A549 (cell line): ENCODE measurements around the gene CDC73. TPM values are rescaled to one million over a fixed set of nuclear protein-coding genes. Genes with fewer than 3 reads are reported as not detected.

Source experiments
- ATAC-seq, 2 experiments: fragments of 200-7000 bp in 1 of 2; fragments of >200 bp in 1 of 2; cut with Nextera tagmentation in 1 of 2; cut with Tn5 transposase in 1 of 2; 3 replicates each; pipeline versions ENCODE4 v1.8.0 to v1.9.1; 2018 to 2020; ENCODE audit warnings: mild to moderate bottlenecking in 1 of 2, moderate library complexity in 1 of 2
- CTCF ChIA-PET: fragments of 300-600 bp; sonication (Branson Sonifier 250); formaldehyde crosslinking; extraction: SDS; loops from one replicate; lab custom pipeline; 2021; ENCODE audit warnings: antibody characterized with exemption, inconsistent platforms; lab: Yijun Ruan, JAX
- POLR2A ChIA-PET: fragments of 350-600 bp; formaldehyde crosslinking; extraction: SDS; loops from one replicate; lab custom pipeline; 2021; ENCODE audit warnings: antibody characterized with exemption, inconsistent platforms; lab: Yijun Ruan, JAX
- DNase-seq, 2 experiments: peaks; one replicate each; pipeline versions ENCODE4 v3.0.0 to v3.0.0-alpha.2; 2011 to 2016; ENCODE audit warnings: low read depth in 1 of 2, low spot score in 1 of 2
- FAIRE-seq: peaks from 2 replicates; lab custom pipeline; 2011; peaks lifted over from hg19 to GRCh38; lab: Jason Lieb, UNC
- H3K27ac ChIP-seq, 2 experiments: fragments of >200 bp; sonication (Bioruptor Twin); formaldehyde crosslinking; 3 replicates each; pipeline ENCODE4 v1.5.1; 2016 to 2017
- H3K4me1 ChIP-seq: fragments of >200 bp; sonication (Bioruptor Twin); formaldehyde crosslinking; 3 replicates; pipeline ENCODE4 v1.6.1; 2016
- H3K4me2 ChIP-seq: fragments of >200 bp; sonication (Bioruptor Twin); formaldehyde crosslinking; 3 replicates; pipeline ENCODE4 v1.6.1; 2016
- H3K4me3 ChIP-seq: fragments of >200 bp; sonication (Bioruptor Twin); formaldehyde crosslinking; 3 replicates; pipeline ENCODE4 v1.5.1; 2016
- H3K9me3 ChIP-seq: fragments of >200 bp; sonication (Bioruptor Twin); formaldehyde crosslinking; 3 replicates; pipeline ENCODE4 v1.6.1; 2016
- CBX2 ChIP-seq: fragments of 200-600 bp; sonication (generic); IDR thresholded peaks from 2 replicates; pipeline ENCODE4 v1.6.1; 2016; ENCODE audit warnings: low read depth, mild to moderate bottlenecking, borderline replicate concordance
- CEBPB ChIP-seq, 2 experiments: fragments of >200 bp in 1 of 2; sonication (Bioruptor Twin) in 1 of 2; formaldehyde crosslinking in 1 of 2; IDR thresholded peaks; 2 replicates each; pipeline ENCODE4 v1.6.1; 2012 to 2016
- CHD2 ChIP-seq: fragments of 150-350 bp; IDR thresholded peaks from 2 replicates; pipeline ENCODE4 v1.6.1; 2014; ENCODE audit warnings: low read length; ENCODE audit not compliant: partially characterized antibody
- EP300 ChIP-seq, 2 experiments: fragments of >200 bp; sonication (Bioruptor Twin); formaldehyde crosslinking; IDR thresholded peaks; 2 replicates in 1 of 2; 3 replicates in 1 of 2; pipeline ENCODE4 v1.6.1; 2016 to 2017
- ESRRA ChIP-seq: fragments of 150-350 bp; IDR thresholded peaks from 2 replicates; pipeline ENCODE4 v1.6.1; 2014; ENCODE audit warnings: mild to moderate bottlenecking, low read length, borderline replicate concordance
- FOSB ChIP-seq: fragments of 250-450 bp; sonication (Bioruptor Pico); IDR thresholded peaks from 2 replicates; pipeline ENCODE4 v1.5.0; 2020; ENCODE audit warnings: mild to moderate bottlenecking, moderate library complexity
- FOXS1 ChIP-seq: fragments of 250-450 bp; sonication (Bioruptor Pico); IDR thresholded peaks from 2 replicates; pipeline ENCODE4 v1.5.0; 2020; ENCODE audit warnings: mild to moderate bottlenecking, moderate library complexity
- GATA3 ChIP-seq: IDR thresholded peaks from 2 replicates; pipeline ENCODE4 v1.6.1; 2012; ENCODE audit warnings: borderline replicate concordance
- HEYL ChIP-seq: fragments of 250-450 bp; sonication (Bioruptor Pico); IDR thresholded peaks from 2 replicates; pipeline ENCODE4 v1.8.0; 2021; ENCODE audit warnings: mild to moderate bottlenecking, moderate library complexity
- HOXB5 ChIP-seq: fragments of 250-450 bp; sonication (Bioruptor Pico); IDR thresholded peaks from 2 replicates; pipeline ENCODE4 v1.5.0; 2020; ENCODE audit warnings: mild to moderate bottlenecking, moderate library complexity
- JUNB ChIP-seq: fragments of >200 bp; sonication (Bioruptor Twin); formaldehyde crosslinking; IDR thresholded peaks from 2 replicates; pipeline ENCODE4 v1.6.1; 2016
- KDM5A ChIP-seq: fragments of 200-600 bp; sonication (generic); IDR thresholded peaks from 2 replicates; pipeline ENCODE4 v1.6.1; 2016; ENCODE audit warnings: antibody characterized with exemption, mild to moderate bottlenecking
- MAZ ChIP-seq: fragments of 150-350 bp; IDR thresholded peaks from 2 replicates; pipeline ENCODE4 v1.6.1; 2014; ENCODE audit warnings: antibody characterized with exemption, low read depth, low read length, borderline replicate concordance
- RAD21 ChIP-seq, 2 experiments: fragments of >200 bp in 1 of 2; sonication (Bioruptor Twin) in 1 of 2; formaldehyde crosslinking in 1 of 2; IDR thresholded peaks in 1 of 2; conservative IDR thresholded peaks in 1 of 2; 2 replicates in 1 of 2; 3 replicates in 1 of 2; pipeline ENCODE4 v1.6.1; 2012 to 2018; ENCODE audit warnings: inconsistent platforms in 1 of 2
- RNF2 ChIP-seq: fragments of 200-600 bp; sonication (generic); IDR thresholded peaks from 2 replicates; pipeline ENCODE4 v1.6.1; 2016; ENCODE audit warnings: low read depth, mild to moderate bottlenecking, antibody characterized with exemption, moderate library complexity, borderline replicate concordance
- SMC3 ChIP-seq: fragments of >200 bp; sonication (Bioruptor Twin); formaldehyde crosslinking; IDR thresholded peaks from 3 replicates; pipeline ENCODE4 v1.6.1; 2018; ENCODE audit warnings: inconsistent platforms
- ZC3H11A ChIP-seq: fragments of 450-650 bp; IDR thresholded peaks from 2 replicates; pipeline ENCODE4 v1.6.1; 2014; ENCODE audit warnings: antibody characterized with exemption, mild to moderate bottlenecking
- ZSCAN20 ChIP-seq: fragments of 250-450 bp; sonication (Bioruptor Pico); IDR thresholded peaks from 2 replicates; pipeline ENCODE4 v1.8.0; 2022; ENCODE audit warnings: mild to moderate bottlenecking, moderate library complexity
- WGBS: methylation state at CpG from one replicate; pipeline ENCODE4 v1.1.6; 2017; ENCODE audit errors: missing lambda C conversion rate; 5-methylcytosine and 5-hydroxymethylcytosine counted together
- polyA plus RNA-seq, 4 experiments: library from polyadenylated mRNA; depleted of rRNA in 3 of 4; stranded (reverse); fragments of >200 nt; fragmentation: RNase III in 1 of 4; extraction: RNeasy Plus Mini Kit Qiagen cat#74134 plus additional on column Dnase treatment in 1 of 4; gene quantifications; 2 replicates in 3 of 4; 3 replicates in 1 of 4; pipeline ENCODE4 v1.2.3, GENCODE V29; 2011 to 2017
- TF ChIP-seq, protein P1 (sequence below): fragments of >200 bp; sonication (Bioruptor Twin); formaldehyde crosslinking; IDR thresholded peaks from 3 replicates; pipeline ENCODE4 v1.6.1; 2016
- TF ChIP-seq, protein P2 (sequence below): IDR thresholded peaks from 2 replicates; pipeline ENCODE4 v1.6.1; 2012; ENCODE audit warnings: low read depth, borderline replicate concordance
- TF ChIP-seq, protein P3 (sequence below): IDR thresholded peaks from 2 replicates; pipeline ENCODE4 v1.6.1; 2012
- TF ChIP-seq, protein P4 (sequence below): fragments of >200 bp; sonication (Bioruptor Twin); formaldehyde crosslinking; IDR thresholded peaks from 3 replicates; pipeline ENCODE4 v1.5.1; 2016
- TF ChIP-seq, protein P5 (sequence below): fragments of >200 bp; sonication (Bioruptor Twin); formaldehyde crosslinking; IDR thresholded peaks from 2 replicates; pipeline ENCODE4 v1.6.1; 2016

The CDC73 gene
- polyA plus RNA-seq, 2 of the 4 experiments (the other 2 are of a cell fraction), result 42.2 to 77.9 TPM

GRCh38 chr1:193090865-193091264 lies 31.0 kb upstream of the CDC73 start:
- DNase-seq (no peak), ATAC-seq (no peak), FAIRE-seq (no peak)
- ChIA-PET POLR2A (interaction anchor here (1.0 kb wide), 1 partner anchor 15 kb away, joined by 3 read pairs; the partner anchor contains the start of gene GLRX2), CTCF (interaction anchor here (1.9 kb wide), 1 partner anchor 31 kb away, joined by 4 read pairs; the partner anchor contains the start of gene CDC73)
- no peaks in the 10 kb centered on the region for H3K9me3 ChIP-seq
- 52% methylated on average over 1 of the region's 1 CpG for WGBS
- H3K4me3 ChIP-seq, result no peak overlapping the region
- no peaks in the 10 kb centered on the region for H3K4me1 ChIP-seq
- TF ChIP-seq, protein P1, sequence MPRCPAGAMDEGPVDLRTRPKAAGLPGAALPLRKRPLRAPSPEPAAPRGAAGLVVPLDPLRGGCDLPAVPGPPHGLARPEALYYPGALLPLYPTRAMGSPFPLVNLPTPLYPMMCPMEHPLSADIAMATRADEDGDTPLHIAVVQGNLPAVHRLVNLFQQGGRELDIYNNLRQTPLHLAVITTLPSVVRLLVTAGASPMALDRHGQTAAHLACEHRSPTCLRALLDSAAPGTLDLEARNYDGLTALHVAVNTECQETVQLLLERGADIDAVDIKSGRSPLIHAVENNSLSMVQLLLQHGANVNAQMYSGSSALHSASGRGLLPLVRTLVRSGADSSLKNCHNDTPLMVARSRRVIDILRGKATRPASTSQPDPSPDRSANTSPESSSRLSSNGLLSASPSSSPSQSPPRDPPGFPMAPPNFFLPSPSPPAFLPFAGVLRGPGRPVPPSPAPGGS, result no peak
- TF ChIP-seq HOXB5 (CRISPR knock-in tag), result no peak
- TF ChIP-seq FOXS1 (CRISPR knock-in tag), result no peak
- TF ChIP-seq EP300 (IDR thresholded peaks at IDR 0.05), result no peak
- no peak for TF ChIP-seq HEYL (CRISPR knock-in tag)
- TF ChIP-seq, protein P2, sequence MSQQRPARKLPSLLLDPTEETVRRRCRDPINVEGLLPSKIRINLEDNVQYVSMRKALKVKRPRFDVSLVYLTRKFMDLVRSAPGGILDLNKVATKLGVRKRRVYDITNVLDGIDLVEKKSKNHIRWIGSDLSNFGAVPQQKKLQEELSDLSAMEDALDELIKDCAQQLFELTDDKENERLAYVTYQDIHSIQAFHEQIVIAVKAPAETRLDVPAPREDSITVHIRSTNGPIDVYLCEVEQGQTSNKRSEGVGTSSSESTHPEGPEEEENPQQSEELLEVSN, result no peak
- TF ChIP-seq ESRRA, result no peak
- TF ChIP-seq GATA3, result no peak
- no peak for TF ChIP-seq MAZ
- TF ChIP-seq ZSCAN20, result no peak
- no peak overlapping the region for H3K27ac ChIP-seq
- no peak overlapping the region for H3K4me2 ChIP-seq

- Histone ChIP-seq H3K9me3 (no peaks in the 10 kb centered on the region), H3K4me2 (no peak overlapping the region), H3K4me1 (no peaks in the 10 kb centered on the region)
- 92% methylated on average over 11 of the region's 11 CpGs for WGBS
- DNase-seq, result no peak
- TF ChIP-seq ZC3H11A, result no peak
- TF ChIP-seq EP300 (IDR thresholded peaks at IDR 0.05), result no peak
- no peak for TF ChIP-seq KDM5A
- no peak for TF ChIP-seq RNF2
- TF ChIP-seq, all 56 proteins: peak for 0
- Histone ChIP-seq H3K27ac (no peak overlapping the region), H3K4me3 (no peak overlapping the region)
- ChIA-PET CTCF (interaction anchor here (1.2 to 2.1 kb wide), 3 partner anchors 10 to 49 kb away, joined by 3 to 6 read pairs (median 4); no protein-coding TSS in a partner anchor), POLR2A (no interaction called here)
- no peak for ATAC-seq
- FAIRE-seq, result no peak
Observed at GRCh38 chr1:193094112-193094511, 27.7 kb upstream of the CDC73 start.

DNA sequence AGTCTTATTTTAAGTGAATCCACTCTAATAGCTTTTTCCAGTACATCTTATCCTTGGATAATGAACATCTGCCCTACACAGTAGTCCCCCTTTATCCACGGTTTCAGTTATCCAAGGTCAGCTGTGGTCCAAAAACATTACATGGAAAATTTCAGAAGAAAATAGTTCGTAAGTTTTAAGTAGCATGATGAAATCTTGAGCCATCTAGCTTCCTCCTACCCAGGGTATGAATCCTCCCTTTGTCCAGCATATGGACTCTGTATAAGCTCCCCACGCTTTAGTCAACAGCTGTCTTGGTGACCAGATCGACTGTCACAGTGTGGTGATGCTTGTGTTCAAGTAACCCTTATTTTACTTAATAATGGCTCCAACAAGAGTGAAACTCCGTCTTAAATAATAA lies 19.2 kb upstream of the CDC73 start:
- CTCF ChIA-PET, result interaction anchor here (0.5 to 7.3 kb wide), 3 partner anchors 20 to 41 kb away, joined by 3 to 66 read pairs (median 6); partner anchors contain the start of gene CDC73
- no peak for TF ChIP-seq CHD2
- TF ChIP-seq, protein P3, sequence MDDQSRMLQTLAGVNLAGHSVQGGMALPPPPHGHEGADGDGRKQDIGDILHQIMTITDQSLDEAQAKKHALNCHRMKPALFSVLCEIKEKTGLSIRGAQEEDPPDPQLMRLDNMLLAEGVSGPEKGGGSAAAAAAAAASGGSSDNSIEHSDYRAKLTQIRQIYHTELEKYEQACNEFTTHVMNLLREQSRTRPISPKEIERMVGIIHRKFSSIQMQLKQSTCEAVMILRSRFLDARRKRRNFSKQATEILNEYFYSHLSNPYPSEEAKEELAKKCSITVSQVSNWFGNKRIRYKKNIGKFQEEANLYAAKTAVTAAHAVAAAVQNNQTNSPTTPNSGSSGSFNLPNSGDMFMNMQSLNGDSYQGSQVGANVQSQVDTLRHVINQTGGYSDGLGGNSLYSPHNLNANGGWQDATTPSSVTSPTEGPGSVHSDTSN, result no peak
- no peak for TF ChIP-seq CEBPB (IDR thresholded peaks at IDR 0.05)
- no peak for TF ChIP-seq RAD21 (conservative IDR thresholded peaks at IDR 0.05 in 1 of 2, IDR thresholded peaks at IDR 0.05 in 1 of 2)
- TF ChIP-seq, protein P4, sequence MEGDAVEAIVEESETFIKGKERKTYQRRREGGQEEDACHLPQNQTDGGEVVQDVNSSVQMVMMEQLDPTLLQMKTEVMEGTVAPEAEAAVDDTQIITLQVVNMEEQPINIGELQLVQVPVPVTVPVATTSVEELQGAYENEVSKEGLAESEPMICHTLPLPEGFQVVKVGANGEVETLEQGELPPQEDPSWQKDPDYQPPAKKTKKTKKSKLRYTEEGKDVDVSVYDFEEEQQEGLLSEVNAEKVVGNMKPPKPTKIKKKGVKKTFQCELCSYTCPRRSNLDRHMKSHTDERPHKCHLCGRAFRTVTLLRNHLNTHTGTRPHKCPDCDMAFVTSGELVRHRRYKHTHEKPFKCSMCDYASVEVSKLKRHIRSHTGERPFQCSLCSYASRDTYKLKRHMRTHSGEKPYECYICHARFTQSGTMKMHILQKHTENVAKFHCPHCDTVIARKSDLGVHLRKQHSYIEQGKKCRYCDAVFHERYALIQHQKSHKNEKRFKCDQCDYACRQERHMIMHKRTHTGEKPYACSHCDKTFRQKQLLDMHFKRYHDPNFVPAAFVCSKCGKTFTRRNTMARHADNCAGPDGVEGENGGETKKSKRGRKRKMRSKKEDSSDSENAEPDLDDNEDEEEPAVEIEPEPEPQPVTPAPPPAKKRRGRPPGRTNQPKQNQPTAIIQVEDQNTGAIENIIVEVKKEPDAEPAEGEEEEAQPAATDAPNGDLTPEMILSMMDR, result no peak
- TF ChIP-seq, protein P5, sequence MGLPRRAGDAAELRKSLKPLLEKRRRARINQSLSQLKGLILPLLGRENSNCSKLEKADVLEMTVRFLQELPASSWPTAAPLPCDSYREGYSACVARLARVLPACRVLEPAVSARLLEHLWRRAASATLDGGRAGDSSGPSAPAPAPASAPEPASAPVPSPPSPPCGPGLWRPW, result no peak
- TF ChIP-seq, protein P2, result no peak
- no peak for TF ChIP-seq GATA3
- no peak for TF ChIP-seq SMC3
- TF ChIP-seq FOSB, result no peak
- TF ChIP-seq JUNB, result no peak
- TF ChIP-seq CBX2, result no peak
- no peak for TF ChIP-seq FOXS1 (CRISPR knock-in tag)
- TF ChIP-seq, all 56 proteins: peak for 0
- ATAC-seq, result no peak
- Histone ChIP-seq H3K4me1 (peaks cover 17% of the 10 kb centered on the region; the same call in 2 of the 3 replicates), H3K4me3 (no peak overlapping the region), H3K4me2 (no peak overlapping the region; the same call in 2 of the 3 replicates), H3K9me3 (no peaks in the 10 kb centered on the region), H3K27ac (no peak overlapping the region)
- POLR2A ChIA-PET, result no interaction called here
- WGBS, result 85% methylated on average over 5 of the region's 5 CpGs
- FAIRE-seq, result no peak
- no peak for DNase-seq
